Activated CD4-positive, alpha-beta T cell treated with anti-CD3 and anti-CD28 coated beads, Interleukin-2, amount 50 U/mL, for 16 hours (primary cell): ENCODE results near the gene CACNA1I.

Source experiments
- DNase-seq: peaks from one replicate; pipeline ENCODE4 v3.0.0-alpha.2; 2020

Gene CACNA1I

GRCh38 chr22:39569066-39569465 lies 1.5 kb upstream of the CACNA1I start:
- no peak for DNase-seq

GRCh38 chr22:39570226-39570625 lies 327 bp upstream of the CACNA1I start:
- no peak for DNase-seq

- DNase-seq, result no peak
Observed at GRCh38 chr22:39571538-39571937, 985 bp downstream of the CACNA1I start.

- DNase-seq, result no peak
Observed at GRCh38 chr22:39574779-39575551, 4.4 kb downstream of the CACNA1I start.

- no peak for DNase-seq
Observed at GRCh38 chr22:39575552-39575825, 4.9 kb downstream of the CACNA1I start.

GRCh38 chr22:39576027-39576426 lies 5.5 kb downstream of the CACNA1I start:
- DNase-seq, result no peak

GRCh38 chr22:39577366-39577765 lies 6.8 kb downstream of the CACNA1I start:
- no peak for DNase-seq

- no peak for DNase-seq
Observed at GRCh38 chr22:39577900-39578299, 7.3 kb downstream of the CACNA1I start.

- DNase-seq, result no peak
Observed at GRCh38 chr22:39580006-39580441, 9.5 kb downstream of the CACNA1I start.

- no peak for DNase-seq
Observed at GRCh38 chr22:39580795-39581194, 10.2 kb downstream of the CACNA1I start.

- DNase-seq, result no peak
Observed at GRCh38 chr22:39581303-39581702, 10.8 kb downstream of the CACNA1I start.

- DNase-seq, result no peak
Observed at GRCh38 chr22:39583066-39583667, 12.6 kb downstream of the CACNA1I start.

- DNase-seq, result no peak
Observed at GRCh38 chr22:39589875-39590274, 19.3 kb downstream of the CACNA1I start.

GRCh38 chr22:39592081-39593065 lies 21.8 kb downstream of the CACNA1I start:
- DNase-seq, result no peak

- no peak for DNase-seq
Observed at GRCh38 chr22:39593066-39593930, 22.7 kb downstream of the CACNA1I start.

GRCh38 chr22:39593931-39594285 lies 23.4 kb downstream of the CACNA1I start:
- no peak for DNase-seq

GRCh38 chr22:39594411-39594810 lies 23.9 kb downstream of the CACNA1I start:
- DNase-seq, result no peak

- DNase-seq, result no peak
Observed at GRCh38 chr22:39595622-39596172, 25.1 kb downstream of the CACNA1I start.

GRCh38 chr22:39596601-39597000 lies 26.0 kb downstream of the CACNA1I start:
- DNase-seq, result no peak

- no peak for DNase-seq
Observed at GRCh38 chr22:39597236-39597869, 26.8 kb downstream of the CACNA1I start.

- peak; percentile 79 for DNase-seq
Observed at GRCh38 chr22:39598017-39598965, 27.7 kb downstream of the CACNA1I start.
